Right lung (tissue), 5 donors: Measurements from ENCODE around the gene TMPRSS2. TPM values are rescaled to one million over a fixed set of nuclear protein-coding genes. Genes with fewer than 3 reads are reported as not detected.

Experiments used
- DNase-seq, 2 donors: peaks; one replicate each; pipeline ENCODE4 v3.0.0-alpha.2; 2013
- polyA plus RNA-seq, 5 donors: library from polyadenylated mRNA; unstranded; fragments of 120-200 nt; gene quantifications; one replicate each; pipeline versions ENCODE4 v1.2.1 to v1.2.3, GENCODE V29; 2013; ENCODE audit warnings: inconsistent platforms in 1 of 5, low replicate concordance in 1 of 5; ENCODE audit not compliant: insufficient read length in 5 of 5, insufficient read depth in 1 of 5

The TMPRSS2 gene
- polyA plus RNA-seq, 5 donors, result 47.6 to 58.0 (median 50.4) TPM

- DNase-seq, result no peak
These were observed 54.8 kb downstream of the TMPRSS2 start for GRCh38 chr21:41453198-41453597.

GRCh38 chr21:41451753-41452676 is 55.9 kb downstream of the TMPRSS2 start:
- DNase-seq, result no peak

- no peak for DNase-seq
These were observed 58.3 kb downstream of the TMPRSS2 start for GRCh38 chr21:41449613-41450012.

- no peak for DNase-seq
These were observed 60.6 kb downstream of the TMPRSS2 start for GRCh38 chr21:41447356-41447755.

GRCh38 chr21:41446586-41446985 is 61.4 kb downstream of the TMPRSS2 start:
- DNase-seq, result no peak

GRCh38 chr21:41445465-41445862 is 62.5 kb downstream of the TMPRSS2 start:
- no peak for DNase-seq

GRCh38 chr21:41444703-41445464 is 63.1 kb downstream of the TMPRSS2 start:
- no peak for DNase-seq

GRCh38 chr21:41443562-41443961 is 64.4 kb downstream of the TMPRSS2 start:
- no peak for DNase-seq

- no peak for DNase-seq
These were observed 65.3 kb downstream of the TMPRSS2 start for GRCh38 chr21:41442481-41443186.

GRCh38 chr21:41441546-41441945 is 66.4 kb downstream of the TMPRSS2 start:
- no peak for DNase-seq

- DNase-seq, result no peak
These were observed 68.7 kb downstream of the TMPRSS2 start for GRCh38 chr21:41439248-41439647.

GRCh38 chr21:41438425-41439113 is 69.4 kb downstream of the TMPRSS2 start:
- no peak for DNase-seq

GRCh38 chr21:41437729-41438128 is 70.2 kb downstream of the TMPRSS2 start:
- no peak for DNase-seq

- DNase-seq, result no peak
These were observed 72.3 kb downstream of the TMPRSS2 start for GRCh38 chr21:41435706-41436105.

GRCh38 chr21:41433566-41433965 is 74.4 kb downstream of the TMPRSS2 start:
- no peak for DNase-seq

GRCh38 chr21:41432562-41433460 is 75.1 kb downstream of the TMPRSS2 start:
- DNase-seq, result no peak

GRCh38 chr21:41431788-41432548 is 76.0 kb downstream of the TMPRSS2 start:
- DNase-seq, result no peak

GRCh38 chr21:41429925-41430491 is 78.0 kb downstream of the TMPRSS2 start:
- no peak for DNase-seq

GRCh38 chr21:41429305-41429704 is 78.7 kb downstream of the TMPRSS2 start:
- DNase-seq, result no peak
